HG03139 (cell line): ENCODE measurements around the gene KRT25.

Source experiments
- ATAC-seq: cut with Tn5 transposase; IDR thresholded peaks from one replicate; pipeline ENCODE4 v1.9.1; 2021; ENCODE audit not compliant: unreplicated experiment

KRT25 gene

GRCh38 chr17:40755231-40755630, at the start of gene KRT25:
TSS of gene KRT25 (minus strand) at chr17:40755331. CDS start at chr17:40755271, 60 bp downstream.
- no peak for ATAC-seq

- ATAC-seq: no peak
These were observed 48.5 kb upstream of the KRT25 start for GRCh38 chr17:40803617-40804082.

GRCh38 chr17:40801157-40801556, 46.0 kb upstream of the KRT25 start:
- no peak for ATAC-seq

GRCh38 chr17:40800381-40800780, 45.2 kb upstream of the KRT25 start:
- ATAC-seq: no peak

GRCh38 chr17:40799859-40800258, 44.7 kb upstream of the KRT25 start, which contains the start of gene KRT28:
TSS of gene KRT28 (minus strand) at chr17:40799959. CDS start at chr17:40799893, 66 bp downstream.
- ATAC-seq: no peak

GRCh38 chr17:40796846-40797245, 41.7 kb upstream of the KRT25 start:
- ATAC-seq: no peak

GRCh38 chr17:40795019-40795667, 40.0 kb upstream of the KRT25 start:
- no peak for ATAC-seq

- no peak for ATAC-seq
These were observed 39.3 kb upstream of the KRT25 start for GRCh38 chr17:40794466-40794865.

- ATAC-seq: no peak
These were observed 38.7 kb upstream of the KRT25 start for GRCh38 chr17:40793832-40794231.

- ATAC-seq: no peak
These were observed 36.8 kb upstream of the KRT25 start for GRCh38 chr17:40791787-40792436.

- ATAC-seq: no peak
These were observed 36.0 kb upstream of the KRT25 start for GRCh38 chr17:40791111-40791510.

GRCh38 chr17:40782450-40782849, 27.3 kb upstream of the KRT25 start, which contains the start of gene KRT27:
TSS of gene KRT27 (minus strand) at chr17:40782550. CDS start at chr17:40782493, 57 bp downstream.
- no peak for ATAC-seq

GRCh38 chr17:40779181-40779909, 24.2 kb upstream of the KRT25 start:
- no peak for ATAC-seq

- ATAC-seq: no peak
These were observed 23.3 kb upstream of the KRT25 start for GRCh38 chr17:40778461-40778860.

GRCh38 chr17:40777971-40778370, 22.8 kb upstream of the KRT25 start:
- ATAC-seq: no peak

- no peak for ATAC-seq
These were observed 22.3 kb upstream of the KRT25 start for GRCh38 chr17:40777459-40777858.

GRCh38 chr17:40775945-40776344, 20.8 kb upstream of the KRT25 start:
- no peak for ATAC-seq

GRCh38 chr17:40772101-40772500, 17.0 kb upstream of the KRT25 start, which contains the start of gene KRT26:
TSS of gene KRT26 (minus strand) at chr17:40772201. CDS start at chr17:40772113, 88 bp downstream.
- no peak for ATAC-seq

- ATAC-seq: no peak
These were observed 10.5 kb upstream of the KRT25 start for GRCh38 chr17:40765657-40766056.

- no peak for ATAC-seq
These were observed 8.6 kb upstream of the KRT25 start for GRCh38 chr17:40763752-40764151.
